ENCODE results near the gene THNSL1. TPM values are rescaled to one million over a fixed set of nuclear protein-coding genes. Genes with fewer than 3 reads are reported as not detected.

Gene THNSL1
- total RNA-seq, 1 donor from 2014 or later: 1.6 TPM

- intact Hi-C loops (cut with micrococcal nuclease): no loop called here
Measured at GRCh38 chr10:25050402-25050801, 34.0 kb downstream of the THNSL1 start.

- intact Hi-C loops (cut with micrococcal nuclease): no loop called here
Measured at GRCh38 chr10:25052012-25052411, 35.6 kb downstream of the THNSL1 start.

- intact Hi-C loops (cut with micrococcal nuclease): no loop called here
Measured at GRCh38 chr10:25056726-25057125, 40.3 kb downstream of the THNSL1 start.

GRCh38 chr10:25057886-25058285, 41.5 kb downstream of the THNSL1 start:
- intact Hi-C loops (cut with micrococcal nuclease): no loop called here

- intact Hi-C loops (cut with micrococcal nuclease): no loop called here
Measured at GRCh38 chr10:25059990-25060389, 43.6 kb downstream of the THNSL1 start.

- intact Hi-C loops (cut with micrococcal nuclease): no loop called here
Measured at GRCh38 chr10:25061125-25061524, 44.7 kb downstream of the THNSL1 start.

- intact Hi-C loops (cut with micrococcal nuclease): loop anchor here (1.0 to 2.0 kb wide), 2 partner anchors 45 to 338 kb away; partner anchors contain the start of genes ENKUR and THNSL1
Measured at GRCh38 chr10:25061711-25062449, 45.5 kb downstream of the THNSL1 start.

- intact Hi-C loops (cut with micrococcal nuclease): loop anchor here (2.0 kb wide), 1 partner anchor 46 kb away; the partner anchor contains the start of genes ENKUR and THNSL1
Measured at GRCh38 chr10:25063157-25063556, 46.7 kb downstream of the THNSL1 start.

GRCh38 chr10:25063644-25064043, 47.2 kb downstream of the THNSL1 start:
- intact Hi-C loops (cut with micrococcal nuclease): loop anchor here (2.0 kb wide), 1 partner anchor 47 kb away; the partner anchor contains the start of genes ENKUR and THNSL1

GRCh38 chr10:25064401-25064800, 48.0 kb downstream of the THNSL1 start:
- intact Hi-C loops (cut with micrococcal nuclease): no loop called here

- intact Hi-C loops (cut with micrococcal nuclease): no loop called here
Measured at GRCh38 chr10:25065761-25066476, 49.5 kb downstream of the THNSL1 start.

- intact Hi-C loops (cut with micrococcal nuclease): no loop called here
Measured at GRCh38 chr10:25068152-25069058, 52.0 kb downstream of the THNSL1 start.

- intact Hi-C loops (cut with micrococcal nuclease): no loop called here
Measured at GRCh38 chr10:25071227-25071626, 54.8 kb downstream of the THNSL1 start.

- intact Hi-C loops (cut with micrococcal nuclease): no loop called here
Measured at GRCh38 chr10:25072786-25073185, 56.4 kb downstream of the THNSL1 start.

GRCh38 chr10:25075825-25076224, 59.4 kb downstream of the THNSL1 start:
- intact Hi-C loops (cut with micrococcal nuclease): no loop called here

Other genes with a start within 250 kb of the THNSL1 start
- 0.18 and 0.36 TPM in 2 replicates for gene PRTFDC1, start 64.0 kb upstream of the THNSL1 start, total RNA-seq
- not detected in 2 replicates for gene ENKUR, start 454 bp upstream of the THNSL1 start, total RNA-seq
- gene GPR158, start 158.4 kb downstream of the THNSL1 start, total RNA-seq: not detected in 2 replicates